Prostate gland (tissue), 2 donors: ENCODE data around the gene LPP. TPM values are rescaled to one million over a fixed set of nuclear protein-coding genes. Genes with fewer than 3 reads are reported as not detected.

ENCODE experiments used
- DNase-seq: peaks from one replicate; pipeline ENCODE4 v3.0.0-alpha.2; 2019; ENCODE audit warnings: low spot score
- H3K27ac ChIP-seq, 2 donors: fragments of 200-600 bp; sonication (generic); 2 replicates each; pipeline ENCODE4 v1.5.1; 2017 to 2019
- H3K27me3 ChIP-seq: fragments of 200-600 bp; sonication (generic); replicated peaks from 2 replicates; pipeline ENCODE4 v1.5.1; 2019; ENCODE audit not compliant: insufficient read depth
- H3K36me3 ChIP-seq, 2 donors: fragments of 200-600 bp; sonication (generic); 1 replicate in 1 of 2; 2 replicates in 1 of 2; pipeline versions ENCODE4 v1.5.1 to v1.8.1; 2017 to 2019
- H3K4me1 ChIP-seq: fragments of 200-600 bp; sonication (generic); replicated peaks from 2 replicates; pipeline ENCODE4 v1.5.1; 2019
- H3K4me3 ChIP-seq, 2 donors: fragments of 200-600 bp; sonication (generic); 2 replicates each; pipeline ENCODE4 v1.5.1; 2017 to 2019
- H3K9me3 ChIP-seq: fragments of 200-600 bp; sonication (generic); 2 replicates; pipeline ENCODE4 v1.5.1; 2017
- POLR2A ChIP-seq: fragments of 450-650 bp; IDR thresholded peaks from one replicate; pipeline ENCODE4 v1.6.1; 2016; ENCODE audit warnings: antibody characterized with exemption, mild to moderate bottlenecking
- POLR2AphosphoS5 ChIP-seq: sonication (generic); formaldehyde crosslinking; IDR thresholded peaks from one replicate; pipeline ENCODE4 v1.6.1; 2017; ENCODE audit warnings: antibody characterized with exemption
- WGBS: methylation state at CpG from one replicate; pipeline ENCODE4 v1.1.5; 2018; 5-methylcytosine and 5-hydroxymethylcytosine counted together
- intact Hi-C: fragments of 100-400 bp; cut with DNase I; formaldehyde crosslinking; loops from one replicate; pipeline ENCODE4 v1.14.2; 2022
- total RNA-seq, 2 donors: library from RNA; depleted of rRNA; stranded (reverse); fragments of >200 nt; gene quantifications; one replicate each; pipeline ENCODE4 v1.1.0, GENCODE V29; 2016
- TF ChIP-seq, protein P1 (sequence below), 4 experiments: fragments of 200-600 bp in 2 of 4; fragments of 450-650 bp in 2 of 4; sonication (generic) in 2 of 4; IDR thresholded peaks; 1 replicate in 3 of 4; 2 replicates in 1 of 4; pipeline ENCODE4 v1.5.1; 2016 to 2019; ENCODE audit warnings: antibody characterized with exemption in 4 of 4, mild to moderate bottlenecking in 2 of 4, moderate library complexity in 2 of 4

The LPP gene
- total RNA-seq, 2 donors from 2014 or later: 219 to 248 TPM

GRCh38 chr3:188641076-188641475 lies 487.1 kb downstream of the LPP start:
- H3K27me3 ChIP-seq: no peaks in the 10 kb centered on the region
- no peak for DNase-seq
- intact Hi-C loops: no loop called here
- H3K27ac ChIP-seq: no peak overlapping the region
- no peak for TF ChIP-seq POLR2A
- no peak overlapping the region for H3K4me3 ChIP-seq
- H3K9me3 ChIP-seq: no peaks in the 10 kb centered on the region
- 32% methylated on average over 3 of the region's 3 CpGs for WGBS
- no peaks in the 10 kb centered on the region for H3K36me3 ChIP-seq
- H3K4me1 ChIP-seq: no peaks in the 10 kb centered on the region

DNA sequence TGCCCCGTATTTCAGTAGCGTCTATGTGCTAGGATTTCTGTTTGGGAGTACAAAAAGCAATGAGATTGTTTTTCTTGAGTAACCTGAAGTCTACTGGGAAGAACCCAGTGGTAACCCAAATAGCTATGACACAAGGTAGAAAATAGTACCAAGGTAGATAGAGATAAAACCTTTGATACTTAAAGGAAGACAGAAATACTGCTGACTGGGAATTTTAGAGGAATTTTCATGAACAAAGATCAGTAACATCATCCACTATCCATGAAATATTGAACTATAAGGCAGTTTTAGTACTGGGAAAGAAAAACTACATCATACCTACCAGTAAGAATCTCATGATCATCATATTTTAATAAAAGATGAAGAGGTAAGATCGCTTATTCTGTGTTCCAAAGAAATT lies 489.8 kb downstream of the LPP start:
- 93% methylated on average over 3 of the region's 3 CpGs for WGBS
- H3K36me3 ChIP-seq: no peaks in the 10 kb centered on the region
- no peak for TF ChIP-seq POLR2AphosphoS5
- H3K27ac ChIP-seq: no peak overlapping the region
- no peak overlapping the region for H3K4me3 ChIP-seq
- no peaks in the 10 kb centered on the region for H3K27me3 ChIP-seq
- DNase-seq: no peak
- H3K4me1 ChIP-seq: no peaks in the 10 kb centered on the region
- intact Hi-C loops: no loop called here
- H3K9me3 ChIP-seq: no peaks in the 10 kb centered on the region

DNA sequence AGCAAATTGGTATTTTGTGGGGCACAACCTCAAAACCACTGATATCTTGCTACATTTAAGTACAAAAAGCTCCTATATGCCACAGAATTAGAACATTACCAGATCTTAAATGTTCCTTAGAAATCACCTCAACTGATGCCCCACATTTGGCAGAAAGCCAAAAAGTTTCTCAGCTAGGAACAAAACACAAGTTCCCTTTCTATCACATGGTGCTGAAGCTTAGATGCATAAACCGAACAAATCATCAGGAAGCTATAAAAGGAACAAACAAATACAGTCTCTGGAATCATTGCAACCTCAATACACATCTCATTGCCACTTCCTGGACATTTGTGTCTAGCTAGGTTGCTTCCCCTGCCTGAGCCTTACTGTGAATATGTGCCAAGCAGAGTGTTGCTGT lies 492.6 kb downstream of the LPP start:
- Histone ChIP-seq H3K9me3 (no peaks in the 10 kb centered on the region), H3K27me3 (no peaks in the 10 kb centered on the region), H3K36me3 (no peaks in the 10 kb centered on the region), H3K27ac (no peak overlapping the region), H3K4me3 (no peak overlapping the region), H3K4me1 (no peaks in the 10 kb centered on the region)
- WGBS: 0% methylated on average over 1 of the region's 1 CpG
- DNase-seq: no peak
- TF ChIP-seq POLR2A: no peak
- TF ChIP-seq, protein P1, sequence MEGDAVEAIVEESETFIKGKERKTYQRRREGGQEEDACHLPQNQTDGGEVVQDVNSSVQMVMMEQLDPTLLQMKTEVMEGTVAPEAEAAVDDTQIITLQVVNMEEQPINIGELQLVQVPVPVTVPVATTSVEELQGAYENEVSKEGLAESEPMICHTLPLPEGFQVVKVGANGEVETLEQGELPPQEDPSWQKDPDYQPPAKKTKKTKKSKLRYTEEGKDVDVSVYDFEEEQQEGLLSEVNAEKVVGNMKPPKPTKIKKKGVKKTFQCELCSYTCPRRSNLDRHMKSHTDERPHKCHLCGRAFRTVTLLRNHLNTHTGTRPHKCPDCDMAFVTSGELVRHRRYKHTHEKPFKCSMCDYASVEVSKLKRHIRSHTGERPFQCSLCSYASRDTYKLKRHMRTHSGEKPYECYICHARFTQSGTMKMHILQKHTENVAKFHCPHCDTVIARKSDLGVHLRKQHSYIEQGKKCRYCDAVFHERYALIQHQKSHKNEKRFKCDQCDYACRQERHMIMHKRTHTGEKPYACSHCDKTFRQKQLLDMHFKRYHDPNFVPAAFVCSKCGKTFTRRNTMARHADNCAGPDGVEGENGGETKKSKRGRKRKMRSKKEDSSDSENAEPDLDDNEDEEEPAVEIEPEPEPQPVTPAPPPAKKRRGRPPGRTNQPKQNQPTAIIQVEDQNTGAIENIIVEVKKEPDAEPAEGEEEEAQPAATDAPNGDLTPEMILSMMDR (IDR thresholded peaks at IDR 0.05): no peak
- TF ChIP-seq POLR2AphosphoS5: no peak
- intact Hi-C loops: no loop called here

- 90% methylated on average over 6 of the region's 6 CpGs for WGBS
- no peak for TF ChIP-seq POLR2A
- H3K4me1 ChIP-seq: no peaks in the 10 kb centered on the region
- H3K4me3 ChIP-seq: no peak overlapping the region
- no peak overlapping the region for H3K27ac ChIP-seq
- intact Hi-C loops: no loop called here
- no peaks in the 10 kb centered on the region for H3K36me3 ChIP-seq
- no peaks in the 10 kb centered on the region for H3K27me3 ChIP-seq
- no peak for DNase-seq
- no peaks in the 10 kb centered on the region for H3K9me3 ChIP-seq
Measured at GRCh38 chr3:188647237-188647636, 493.3 kb downstream of the LPP start.

- no peaks in the 10 kb centered on the region for H3K4me1 ChIP-seq
- 96% methylated on average over 2 of the region's 2 CpGs for WGBS
- no peaks in the 10 kb centered on the region for H3K27me3 ChIP-seq
- H3K4me3 ChIP-seq: no peak overlapping the region
- no peak overlapping the region for H3K27ac ChIP-seq
- intact Hi-C loops: no loop called here
- no peak for TF ChIP-seq POLR2A
- TF ChIP-seq POLR2AphosphoS5: no peak
- TF ChIP-seq, protein P1 (IDR thresholded peaks at IDR 0.05): no peak
- no peaks in the 10 kb centered on the region for H3K36me3 ChIP-seq
- H3K9me3 ChIP-seq: no peaks in the 10 kb centered on the region
- no peak for DNase-seq
Measured at GRCh38 chr3:188649521-188649920, 495.6 kb downstream of the LPP start.

GRCh38 chr3:188656196-188656982 lies 502.4 kb downstream of the LPP start:
- peak; percentile 73 for DNase-seq
- intact Hi-C loops: loop anchor here (10.0 kb wide), 1 partner anchor 568 kb away; no protein-coding TSS in a partner anchor
- no peak for TF ChIP-seq POLR2A
- TF ChIP-seq POLR2AphosphoS5: peak; percentile 79
- TF ChIP-seq, protein P1 (IDR thresholded peaks at IDR 0.05): no peak

More at GRCh38 chr3:188656196-188656982, 502.4 kb downstream of the LPP start:
- Histone ChIP-seq H3K27me3 (no peaks in the 10 kb centered on the region), H3K4me1 (no peaks in the 10 kb centered on the region), H3K9me3 (no peaks in the 10 kb centered on the region), H3K27ac (peak overlapping the region; percentile 44 to 53), H3K4me3 (no peak overlapping the region), H3K36me3 (no peaks in the 10 kb centered on the region)
- 50% methylated on average over 3 of the region's 3 CpGs for WGBS
